ENCODE results near the gene VARS2.
"Not testable (repeated sequence)": the region's sequence is repeated elsewhere in the genome, so short reads cannot be mapped to it uniquely, and the experiment has no call there.

VARS2 gene

DNA sequence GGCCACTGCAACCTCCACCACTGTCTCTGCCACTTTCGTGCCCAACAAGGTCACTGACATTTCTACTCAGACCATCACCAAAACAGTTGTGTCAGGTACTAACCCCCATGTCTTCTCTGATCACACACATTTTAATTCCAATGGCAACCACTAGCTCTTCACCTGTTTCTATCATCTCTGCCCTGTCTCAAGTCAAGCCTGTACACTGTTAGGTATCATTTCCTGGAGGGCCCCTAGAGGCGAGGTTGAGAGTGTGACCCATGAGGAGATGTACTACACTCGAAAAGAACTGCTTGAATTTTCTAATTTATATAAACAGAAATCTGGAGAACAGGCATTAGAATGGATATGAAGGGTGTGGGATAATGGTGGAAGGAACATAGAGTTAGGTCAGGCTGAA is 52.1 kb downstream of the VARS2 start:
- DNase-seq = no peak

DNA sequence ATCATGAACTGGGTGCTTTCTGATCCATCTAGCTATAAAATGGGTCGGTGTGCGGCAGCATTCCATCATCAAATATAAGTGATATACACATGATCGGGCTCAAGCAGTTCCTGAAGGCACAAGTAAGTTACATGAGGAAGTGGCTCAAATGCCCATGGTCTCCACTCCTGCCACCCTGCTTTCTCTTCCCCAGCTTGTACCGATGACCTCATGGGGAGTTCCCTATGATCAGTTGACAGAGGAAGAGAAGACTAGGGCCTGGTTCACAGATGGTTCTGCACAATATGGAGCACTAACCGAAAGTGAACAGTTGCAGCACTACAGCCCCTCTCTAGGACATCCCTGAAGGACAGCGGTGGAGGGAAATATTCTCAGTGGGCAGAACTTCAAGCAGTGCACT is 55.1 kb downstream of the VARS2 start:
- not testable (repeated sequence) for DNase-seq

DNA sequence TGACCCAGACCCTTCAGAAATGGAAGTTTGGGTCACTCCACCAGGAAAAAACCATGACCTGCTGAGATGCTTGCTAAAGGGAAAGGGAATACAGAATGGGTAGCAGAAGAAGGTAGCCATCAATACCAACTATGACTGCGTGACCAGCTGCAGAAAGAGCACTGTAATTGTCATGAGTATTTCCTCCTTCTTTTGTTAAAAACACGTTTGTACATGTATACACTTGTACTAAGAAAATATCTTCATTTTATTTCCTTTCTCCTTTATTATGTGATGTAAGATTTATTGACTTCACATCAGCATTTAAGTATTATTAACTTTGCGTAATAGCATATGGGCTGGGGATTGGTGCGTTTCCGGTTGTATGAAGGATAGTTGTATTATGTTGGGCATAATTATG is 56.9 kb downstream of the VARS2 start:
- DNase-seq = no peak

DNA sequence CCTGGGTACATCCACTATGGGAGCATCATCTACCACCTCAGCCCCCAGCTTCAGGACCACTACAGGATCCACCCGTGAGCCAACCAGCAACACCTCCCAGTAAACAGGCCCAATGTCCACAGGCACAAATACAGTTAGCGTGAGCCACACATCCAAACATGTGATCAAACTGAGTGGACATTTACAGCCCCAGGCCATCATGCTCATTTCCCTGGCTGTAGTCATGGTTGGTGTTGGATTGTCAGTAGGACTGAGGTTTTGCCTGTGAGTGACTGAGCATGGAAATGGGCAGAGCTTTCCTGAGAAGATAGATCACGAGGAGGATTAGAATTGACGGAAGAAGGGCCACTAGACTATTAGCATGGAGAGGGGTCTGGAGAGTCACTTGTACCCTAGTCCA is 58.8 kb downstream of the VARS2 start:
- no peak for DNase-seq

DNA sequence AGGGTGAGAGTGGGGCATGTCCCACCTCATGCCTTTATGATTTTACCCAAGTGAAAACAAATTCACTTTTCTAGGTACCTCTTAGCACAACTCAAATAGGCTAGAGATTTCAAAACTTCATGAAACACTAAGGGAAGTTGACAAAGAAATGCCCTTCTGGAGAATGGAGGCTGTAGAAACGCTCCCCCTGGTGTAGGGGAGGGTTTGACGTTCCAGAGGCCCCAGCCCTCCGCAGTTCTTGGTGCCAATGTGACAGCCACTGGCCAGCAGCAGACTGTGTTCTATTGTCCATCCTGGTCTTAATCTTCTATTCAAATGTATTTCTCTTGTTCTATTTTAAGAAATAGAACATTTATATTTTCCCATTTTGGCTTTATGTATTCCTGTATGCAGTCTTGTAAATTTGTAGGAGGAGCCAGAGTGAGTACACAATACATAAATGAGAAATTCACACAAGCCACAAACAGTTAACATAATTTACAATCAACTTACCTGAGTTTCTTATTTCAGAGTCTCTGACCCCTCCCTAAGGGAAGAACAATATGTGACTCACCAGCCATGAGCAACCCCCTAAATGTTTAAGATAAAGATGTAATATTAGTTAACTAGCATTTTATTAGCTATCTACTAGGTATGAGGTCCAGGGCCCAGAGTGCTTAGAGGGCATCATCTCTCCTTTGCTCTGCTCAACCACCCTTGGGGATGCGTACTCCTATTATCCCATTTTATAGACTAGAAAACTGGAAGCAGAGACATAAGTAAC is 60.6 kb downstream of the VARS2 start:
- no peak for DNase-seq

Data from activated CD4-positive, alpha-beta T cell treated with anti-CD3 and anti-CD28 coated beads, Interleukin-2, amount 50 U/mL, for 16 hours (primary cell).